HG02798 (cell line): Measurements from ENCODE around the gene DYNLT5.
"Not testable (repeated sequence)": the region's sequence is repeated elsewhere in the genome, so short reads cannot be mapped to it uniquely, and the experiment has no call there.

Experiments
- ATAC-seq: cut with Tn5 transposase; IDR thresholded peaks from one replicate; pipeline ENCODE4 v1.9.1; 2021; ENCODE audit warnings: mild to moderate bottlenecking; ENCODE audit not compliant: unreplicated experiment, poor library complexity

Gene DYNLT5

DNA sequence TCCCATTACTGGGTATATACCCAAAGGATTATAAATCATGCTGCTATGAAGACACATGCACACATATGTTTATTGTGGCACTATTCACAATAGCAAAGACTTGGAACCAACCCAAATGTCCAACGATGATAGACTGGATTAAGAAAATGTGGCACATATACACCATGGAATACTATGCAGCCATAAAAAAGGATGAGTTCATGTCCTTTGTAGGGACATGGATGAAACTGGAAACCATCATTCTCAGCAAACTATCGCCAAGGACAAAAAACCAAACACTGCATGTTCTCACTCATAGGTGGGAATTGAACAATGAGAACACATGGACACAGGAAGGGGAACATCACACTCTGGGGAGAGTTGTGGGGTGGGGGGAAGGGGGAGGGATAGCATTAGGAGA is 33.5 kb downstream of the DYNLT5 start:
- ATAC-seq, result not testable (repeated sequence)

DNA sequence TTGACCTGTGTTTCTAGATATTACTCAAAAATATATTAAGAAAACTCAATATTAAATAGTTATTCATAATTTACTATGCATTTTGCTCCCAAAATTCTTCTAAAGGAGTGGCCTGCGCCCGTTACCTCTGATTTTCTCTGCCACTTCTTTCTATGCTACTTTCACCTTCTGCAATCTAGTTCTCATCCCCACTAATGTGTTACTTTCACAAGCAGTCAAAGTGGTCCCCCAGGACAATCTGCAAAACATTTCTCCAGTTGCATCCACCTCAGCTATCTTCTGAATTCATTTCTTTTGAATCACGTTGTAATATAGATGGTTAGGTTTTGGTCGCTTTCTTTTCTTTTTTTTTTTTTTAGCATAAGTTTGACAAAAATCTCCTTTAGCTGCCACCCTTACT is 35.4 kb downstream of the DYNLT5 start:
- no peak for ATAC-seq

DNA sequence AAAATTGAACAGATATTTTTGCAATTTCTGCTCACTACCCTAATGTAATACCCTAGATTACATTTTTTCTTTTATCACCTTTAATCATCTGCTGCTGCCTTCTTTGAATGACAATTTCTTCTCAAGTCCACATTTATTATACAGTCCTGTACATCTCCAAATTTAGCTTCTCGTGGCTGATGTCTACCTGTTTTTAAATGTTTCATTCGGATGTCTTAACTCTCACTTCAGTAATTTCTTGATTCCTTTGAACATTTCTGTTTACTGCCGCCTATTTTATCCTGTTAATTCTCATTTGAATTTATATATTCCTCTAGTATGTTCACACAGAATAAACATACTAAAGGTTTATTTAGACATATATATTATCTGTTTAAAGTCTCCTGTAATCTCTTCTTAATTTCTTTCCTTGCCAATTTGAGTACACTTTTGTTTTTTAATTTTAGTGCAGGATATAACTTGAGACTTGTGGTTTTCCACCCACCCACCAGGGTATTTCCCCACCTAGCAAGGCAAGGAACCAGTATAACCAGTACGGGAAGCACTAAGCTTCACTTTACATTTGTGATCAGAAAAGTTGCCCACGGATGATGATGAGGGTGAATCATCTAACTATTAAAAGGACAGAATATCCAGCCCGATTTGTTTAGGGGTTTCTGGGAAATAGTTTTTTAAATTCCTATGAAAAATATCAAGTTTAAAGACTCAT is 36.1 kb downstream of the DYNLT5 start:
- ATAC-seq, result peak; percentile 84

DNA sequence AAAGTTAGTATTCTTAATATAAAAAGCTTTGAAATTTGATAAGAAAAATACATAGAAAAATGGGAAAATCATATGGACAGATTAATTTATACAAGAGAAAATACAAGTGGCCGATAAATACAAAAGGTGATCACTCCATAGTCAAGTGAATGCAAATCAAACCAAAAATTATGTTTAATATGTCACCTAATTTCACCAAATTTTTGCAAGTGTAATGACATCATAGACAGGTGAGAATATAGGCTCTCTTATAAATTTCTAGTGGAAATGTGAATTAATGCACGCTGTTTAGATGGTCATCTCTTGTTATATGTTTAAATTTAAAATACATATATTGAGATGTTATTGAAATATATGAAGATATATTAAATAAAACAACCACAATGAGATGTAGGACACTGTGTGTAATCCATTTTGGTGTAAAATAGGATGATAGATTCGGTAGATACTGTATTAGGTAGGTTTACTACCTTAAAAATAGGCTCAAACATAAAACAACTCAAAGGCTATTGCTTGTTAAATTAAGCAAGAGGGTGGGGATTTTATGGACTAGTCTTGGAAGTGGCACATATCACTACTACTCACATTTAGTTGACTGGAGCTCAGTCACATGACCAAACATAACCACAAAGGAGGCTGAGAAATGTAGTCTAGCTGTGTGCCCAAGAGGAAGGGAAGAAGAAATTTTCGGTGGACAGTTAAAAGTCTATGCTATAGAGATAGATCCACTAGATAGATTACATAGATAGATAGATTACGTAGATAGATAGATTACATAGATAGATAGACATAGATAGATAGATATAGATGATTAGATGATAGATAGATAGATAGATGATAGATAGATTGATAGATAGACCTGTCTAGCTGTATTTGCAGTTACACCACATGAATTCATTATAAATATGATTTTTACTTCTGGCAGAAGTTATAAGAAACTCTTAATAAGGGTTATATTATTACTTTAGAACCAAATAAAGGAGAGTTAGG is 39.7 kb downstream of the DYNLT5 start:
- no peak for ATAC-seq

DNA sequence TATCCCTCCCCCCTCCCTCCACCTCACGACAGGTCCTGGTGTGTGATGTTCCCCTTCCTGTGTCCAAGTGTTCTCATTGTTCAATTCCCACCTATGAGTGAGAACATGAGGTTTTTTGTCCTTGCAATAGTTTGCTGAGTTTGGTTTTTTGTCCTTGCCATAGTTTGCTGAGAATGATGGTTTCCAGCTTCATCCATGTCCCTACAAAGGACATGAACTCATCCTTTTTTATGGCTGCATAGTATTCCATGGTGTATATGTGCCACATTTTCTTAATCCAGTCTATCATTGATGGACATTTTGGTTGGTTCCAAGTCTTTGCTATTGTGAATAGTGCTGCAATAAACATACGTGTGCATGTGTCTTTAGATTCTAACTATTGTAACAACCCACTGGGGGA is 43.6 kb downstream of the DYNLT5 start:
- ATAC-seq, result not testable (repeated sequence)

DNA sequence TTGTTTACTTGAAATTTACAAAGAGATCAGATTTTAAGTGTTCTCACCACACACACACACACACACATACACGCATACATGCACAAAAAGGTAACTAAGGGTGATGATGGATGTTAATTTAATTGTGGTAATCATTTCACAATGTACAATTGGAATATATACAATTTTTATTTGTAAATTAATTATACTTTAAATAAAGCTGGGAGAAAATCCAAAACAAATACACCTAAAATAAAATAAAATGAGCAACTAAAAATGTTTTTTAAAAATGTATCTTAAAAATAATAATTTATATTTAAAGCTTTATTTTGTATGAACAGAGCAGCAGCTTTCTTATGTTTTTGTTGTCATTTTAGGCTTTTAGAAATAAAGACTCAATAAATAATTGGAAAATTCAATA is 57.0 kb downstream of the DYNLT5 start:
- ATAC-seq, result no peak

DNA sequence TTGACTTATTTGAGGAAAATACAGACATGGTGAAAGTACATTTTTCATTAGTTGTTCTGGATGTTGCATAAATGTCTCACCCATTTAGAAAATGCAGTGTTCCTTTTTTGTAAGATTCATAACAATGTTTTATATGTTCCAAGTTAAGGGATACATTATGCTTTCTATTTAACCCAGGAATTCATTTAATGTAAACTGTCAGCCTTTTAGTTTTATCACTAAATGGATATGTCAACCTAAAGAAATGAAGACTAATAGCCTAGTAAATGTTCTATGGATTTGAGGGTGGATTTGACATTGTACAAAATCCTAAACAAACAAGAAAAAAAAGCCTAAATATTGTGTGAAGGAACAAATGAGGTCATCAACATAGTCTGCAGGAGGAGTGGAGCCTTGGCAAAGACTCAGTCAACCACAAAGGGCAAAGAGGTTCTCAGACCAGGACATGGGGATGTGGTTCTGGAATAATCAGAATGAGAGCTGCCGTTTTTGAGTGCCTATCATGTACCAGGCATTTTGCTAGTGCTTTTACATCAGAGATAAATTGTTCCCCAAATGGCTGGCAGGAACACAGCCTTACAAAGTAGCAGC is 57.6 kb downstream of the DYNLT5 start:
- no peak for ATAC-seq

DNA sequence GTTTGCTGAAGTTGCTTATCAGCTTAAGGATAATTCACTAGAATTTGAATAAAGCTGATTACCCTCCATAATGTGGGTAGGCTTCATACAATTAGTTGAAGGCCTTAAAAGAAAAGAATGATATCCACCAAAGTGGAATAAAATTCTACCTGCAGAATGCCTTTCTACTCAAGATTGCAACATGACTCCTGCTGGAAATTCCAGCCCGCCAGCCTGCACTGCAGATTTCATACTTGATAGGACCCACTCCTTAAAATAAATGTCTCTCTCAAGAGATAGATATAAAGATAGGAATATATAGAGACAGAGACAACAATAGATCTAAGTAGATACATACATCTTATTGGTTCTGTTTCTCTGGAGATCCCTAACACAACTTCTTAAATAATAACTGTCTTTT is 72.5 kb downstream of the DYNLT5 start:
- ATAC-seq, result no peak
